LHCN-M2 (cell line): ENCODE results near the gene CSMD2. TPM values are rescaled to one million over a fixed set of nuclear protein-coding genes. Genes with fewer than 3 reads are reported as not detected.

Experiments used
- DNase-seq: peaks from one replicate; pipeline ENCODE4 v3.0.0-alpha.2; 2012; ENCODE audit warnings: low read depth
- total RNA-seq: library from RNA; depleted of rRNA; stranded (reverse); fragments of >200 nt; gene quantifications from 2 replicates; pipeline ENCODE4 v1.2.3, GENCODE V29; 2014

Gene CSMD2
- total RNA-seq, 1 experiment from 2014 or later, result not detected

GRCh38 chr1:34007760-34008159, 157.3 kb downstream of the CSMD2 start:
- no peak for DNase-seq

GRCh38 chr1:34005309-34005708, 159.7 kb downstream of the CSMD2 start:
- no peak for DNase-seq

GRCh38 chr1:34002810-34003209, 162.2 kb downstream of the CSMD2 start:
- no peak for DNase-seq

DNA sequence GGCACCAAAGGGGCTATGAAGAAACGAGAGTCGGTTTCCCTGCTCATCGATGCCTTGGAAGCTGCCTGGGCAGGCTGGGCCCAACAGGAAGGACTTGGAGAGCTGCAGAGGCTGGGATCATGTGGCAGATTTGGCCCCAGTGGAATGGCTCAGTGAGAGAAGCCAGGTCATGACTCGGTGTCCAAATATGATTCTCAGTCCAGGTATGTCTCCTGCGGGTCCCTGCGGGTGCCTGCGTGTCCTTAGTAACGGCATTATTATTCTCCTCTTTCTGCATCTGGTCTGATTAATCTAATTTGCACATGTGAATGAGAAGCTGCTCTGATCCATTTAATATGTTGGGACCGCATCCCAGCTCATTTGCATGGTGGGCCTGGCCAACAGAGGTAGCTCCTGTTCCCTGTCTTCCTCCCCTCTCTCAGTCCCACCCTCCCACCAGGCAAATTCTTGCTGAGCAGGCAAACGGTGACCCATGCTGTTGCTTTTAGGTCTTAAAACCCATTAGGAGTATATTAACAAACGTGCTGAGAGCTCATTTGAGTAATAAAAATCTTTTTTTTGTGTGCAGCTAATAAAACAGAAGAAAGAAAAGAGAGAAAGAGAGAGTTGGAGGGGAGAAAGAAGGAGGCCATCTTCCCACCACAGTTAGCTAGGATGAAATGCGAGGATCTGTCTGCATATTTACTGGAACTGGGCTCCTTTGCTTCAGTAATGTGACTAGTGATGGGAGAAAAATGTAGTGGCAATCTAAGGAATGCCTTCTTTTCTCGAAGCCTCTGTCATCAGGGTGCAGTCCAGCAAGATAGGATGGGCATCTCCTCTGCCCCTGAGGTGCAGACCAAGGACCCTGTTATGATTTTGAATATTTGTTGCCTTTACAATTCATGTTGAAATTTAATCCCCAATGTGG, 167.6 kb downstream of the CSMD2 start:
- no peak for DNase-seq

- DNase-seq, result no peak
These were observed 168.7 kb downstream of the CSMD2 start for GRCh38 chr1:33996281-33996680.

GRCh38 chr1:33993301-33993700, 171.7 kb downstream of the CSMD2 start:
- DNase-seq, result no peak

- no peak for DNase-seq
These were observed 174.7 kb downstream of the CSMD2 start for GRCh38 chr1:33990281-33990680.

GRCh38 chr1:33988161-33988560, 176.9 kb downstream of the CSMD2 start:
- DNase-seq, result no peak

DNA sequence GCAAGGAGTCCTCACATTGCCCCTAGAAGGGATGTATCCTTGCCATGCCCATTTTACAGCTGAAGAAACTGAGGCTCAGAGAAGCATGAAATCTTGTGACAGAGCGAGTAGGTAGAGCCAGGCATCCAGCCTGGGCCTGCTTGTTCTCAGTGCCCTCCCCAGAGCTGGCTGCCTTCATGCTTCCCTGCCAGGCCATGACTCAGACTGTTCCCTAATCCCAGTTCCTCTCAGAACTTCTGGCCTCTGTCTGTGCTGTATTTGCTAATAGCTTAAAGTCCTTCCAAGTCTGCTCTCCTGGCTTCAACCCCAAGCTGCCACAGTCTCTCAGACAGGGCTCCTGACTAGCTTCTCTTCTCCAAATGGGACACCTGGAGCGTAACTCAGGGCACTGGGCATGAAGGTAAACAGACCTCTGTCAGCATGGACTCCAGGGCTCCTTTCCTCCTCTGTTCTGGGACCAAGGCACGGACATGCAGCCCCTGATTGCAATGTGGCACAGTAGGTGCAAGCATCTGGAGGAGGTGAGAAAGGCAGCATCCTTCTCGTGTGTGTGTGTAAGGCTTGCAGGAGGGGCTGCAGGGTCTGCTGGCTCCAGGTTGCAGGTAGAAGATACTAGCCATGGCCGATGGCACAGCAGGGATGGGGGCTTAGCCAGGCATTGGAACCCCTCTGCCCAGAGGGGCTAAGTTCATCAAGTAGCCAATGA, 178.5 kb downstream of the CSMD2 start:
- DNase-seq, result no peak

- no peak for DNase-seq
These were observed 179.4 kb downstream of the CSMD2 start for GRCh38 chr1:33985656-33986055.

DNA sequence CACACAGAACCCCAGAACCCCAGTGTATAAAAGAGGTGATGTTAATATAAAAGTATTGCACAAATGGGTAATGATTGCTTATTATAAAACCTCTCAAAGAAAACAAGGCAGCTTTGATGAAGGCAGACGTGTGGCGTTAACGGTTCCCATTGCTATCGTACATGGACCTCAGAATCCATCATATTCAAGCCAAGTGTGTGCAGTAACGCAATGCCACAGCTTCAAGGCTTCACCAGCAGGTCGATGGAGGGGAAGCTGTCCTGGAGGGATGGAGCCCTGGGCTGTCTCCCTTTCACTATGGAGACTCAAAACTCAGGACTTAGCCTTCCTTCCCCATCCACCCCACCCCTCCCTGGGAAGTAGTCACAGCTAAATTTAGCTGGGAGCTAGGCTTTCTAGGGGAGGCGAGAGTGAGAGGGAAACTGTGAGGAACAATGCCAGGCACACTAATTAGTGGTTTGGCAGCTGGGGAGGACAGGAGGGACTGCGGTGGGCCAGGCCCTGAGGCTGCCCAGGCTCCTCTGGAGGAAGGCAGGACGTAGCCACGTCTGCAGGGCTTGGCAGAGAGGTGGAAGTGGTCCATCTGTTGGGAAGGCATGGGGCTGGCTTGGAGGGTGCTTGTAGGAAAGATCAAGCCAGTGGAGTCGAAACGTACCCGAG, 180.0 kb downstream of the CSMD2 start:
- no peak for DNase-seq

GRCh38 chr1:33982419-33982818, 182.6 kb downstream of the CSMD2 start:
- no peak for DNase-seq

DNA sequence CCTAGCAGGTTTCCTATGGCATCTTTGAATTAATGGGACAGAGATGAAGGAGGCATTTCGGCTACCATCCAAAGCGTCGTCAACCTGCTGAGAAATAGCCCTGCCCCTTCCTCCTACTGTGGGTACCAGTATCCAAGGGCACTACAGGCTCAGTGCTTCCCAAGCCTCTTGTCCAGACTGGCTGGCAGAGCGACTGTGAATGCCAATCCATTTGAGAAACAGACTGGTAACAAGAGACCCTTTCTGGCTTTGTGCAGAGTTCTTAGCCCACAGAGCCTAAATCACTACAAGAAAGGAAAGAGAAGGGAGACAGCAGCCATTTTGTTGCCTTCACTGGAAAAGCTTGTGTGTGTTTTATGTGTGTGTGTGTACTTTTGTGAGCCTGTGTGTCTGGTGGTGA, 185.7 kb downstream of the CSMD2 start:
- DNase-seq, result no peak

DNA sequence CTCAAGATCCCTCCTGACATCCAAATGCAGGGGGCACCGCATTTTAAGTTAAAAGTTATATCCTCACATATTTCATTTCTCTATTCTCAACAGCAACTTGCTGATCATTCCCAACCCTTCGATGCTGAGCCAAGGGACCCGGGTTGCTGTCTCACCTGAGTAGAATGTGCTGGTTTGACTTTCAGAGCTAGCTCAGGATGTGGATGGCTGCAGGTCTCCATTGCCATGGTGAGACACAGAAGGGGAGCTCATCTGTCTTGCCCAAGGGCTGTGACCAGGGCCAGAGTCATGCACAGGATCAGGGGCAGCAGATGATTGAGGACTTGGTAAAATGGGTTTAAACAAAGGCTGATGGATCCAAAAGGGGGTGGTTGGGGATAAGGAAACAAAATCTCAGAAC, 189.1 kb downstream of the CSMD2 start:
- DNase-seq, result no peak

- no peak for DNase-seq
These were observed 191.1 kb downstream of the CSMD2 start for GRCh38 chr1:33973799-33974545.

GRCh38 chr1:33972676-33973395, 192.2 kb downstream of the CSMD2 start:
- DNase-seq, result no peak

DNA sequence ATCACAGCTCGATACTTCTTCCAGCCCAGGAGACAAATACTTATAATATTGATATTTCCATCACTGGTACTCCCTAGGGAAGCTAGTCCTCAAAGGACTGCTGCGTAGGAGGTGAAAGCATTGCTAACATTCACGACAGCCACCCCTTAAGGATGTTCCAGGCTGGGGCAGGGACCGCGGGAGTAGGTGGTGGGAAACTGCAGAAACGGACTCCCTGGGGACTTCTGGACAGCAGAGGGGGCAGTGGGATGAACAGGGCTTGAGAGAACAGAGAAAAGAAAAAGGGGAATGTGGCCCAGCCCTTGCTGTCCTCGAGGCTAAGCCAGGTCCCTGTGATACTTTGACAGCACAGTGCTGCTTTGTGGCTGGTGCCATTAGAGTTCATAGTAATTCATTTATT, 193.1 kb downstream of the CSMD2 start:
- DNase-seq, result no peak

GRCh38 chr1:33971018-33971710, 193.9 kb downstream of the CSMD2 start:
- no peak for DNase-seq

DNA sequence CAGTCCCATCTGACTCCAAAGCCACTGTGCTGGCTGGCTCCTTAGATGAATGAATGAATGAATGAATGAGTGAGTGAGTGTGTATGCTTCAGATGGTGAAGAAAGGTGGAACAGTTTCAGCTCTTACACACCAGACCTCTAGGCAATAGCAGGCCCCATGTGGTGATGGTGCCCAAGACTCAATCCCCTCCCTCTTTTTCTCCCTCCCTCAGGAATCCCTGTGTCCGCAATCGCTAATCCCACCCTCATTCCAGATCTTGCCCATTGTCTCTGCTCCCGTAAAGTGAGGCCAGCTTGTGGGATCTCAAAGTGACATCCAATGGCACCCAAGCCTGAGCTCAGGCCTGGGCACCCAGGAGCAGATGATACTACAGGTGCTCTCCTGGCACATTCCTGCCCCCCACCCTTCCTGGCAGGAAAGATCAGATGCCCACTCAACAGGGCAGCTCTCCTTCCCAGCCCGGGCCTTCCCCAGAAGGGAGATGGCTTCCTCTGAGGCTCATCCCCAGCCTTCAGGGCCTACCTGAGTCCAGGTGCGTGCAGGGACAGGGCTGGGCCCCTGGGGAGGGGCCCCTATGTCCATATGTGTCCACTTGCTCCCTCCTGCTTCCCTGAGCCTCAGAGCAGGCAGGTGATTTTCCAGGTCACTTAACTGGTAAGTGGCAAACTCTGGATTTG, 194.7 kb downstream of the CSMD2 start:
- no peak for DNase-seq
